Trophoblast cell (in vitro differentiated cells and primary cell): ENCODE results near the gene XRCC1.

Experiments
- DNase-seq, 2 donors: peaks; one replicate each; pipeline ENCODE4 v3.0.0-alpha.2; 2016
- H2AFZ ChIP-seq: 2 replicates; pipeline ENCODE4 v1.6.1; 2013; ENCODE audit warnings: low read length, moderate library complexity, mild to moderate bottlenecking; ENCODE audit not compliant: insufficient read depth, poor library complexity
- H2AK5ac ChIP-seq: 2 replicates; pipeline ENCODE4 v1.6.1; 2013; ENCODE audit warnings: mild to moderate bottlenecking, low read length
- H2BK120ac ChIP-seq: 2 replicates; pipeline ENCODE4 v1.6.1; 2013; ENCODE audit warnings: low read length, mild to moderate bottlenecking, moderate library complexity; ENCODE audit not compliant: insufficient read depth, poor library complexity
- H2BK12ac ChIP-seq: 2 replicates; pipeline ENCODE4 v1.6.1; 2013; ENCODE audit warnings: mild to moderate bottlenecking, low read length, moderate library complexity
- H2BK5ac ChIP-seq: 2 replicates; pipeline ENCODE4 v1.6.1; 2013; ENCODE audit warnings: low read length, low read depth, moderate library complexity, mild to moderate bottlenecking; ENCODE audit not compliant: poor library complexity
- H3K14ac ChIP-seq: 2 replicates; pipeline ENCODE4 v1.6.1; 2013; ENCODE audit warnings: mild to moderate bottlenecking, low read length
- H3K18ac ChIP-seq: 2 replicates; pipeline ENCODE4 v1.6.1; 2013; ENCODE audit warnings: mild to moderate bottlenecking, low read length
- H3K23ac ChIP-seq: 2 replicates; pipeline ENCODE4 v1.6.1; 2013; ENCODE audit warnings: low read length
- H3K27ac ChIP-seq: 2 replicates; pipeline ENCODE4 v1.5.1; 2013; ENCODE audit warnings: low read depth, mild to moderate bottlenecking, inconsistent platforms, low read length, moderate library complexity
- H3K27me3 ChIP-seq: 2 replicates; pipeline ENCODE4 v1.6.1; 2013; ENCODE audit warnings: inconsistent platforms, mild to moderate bottlenecking, low read length, moderate library complexity; ENCODE audit not compliant: insufficient read depth
- H3K36me3 ChIP-seq, 2 experiments: 1 replicate in 1 of 2; 2 replicates in 1 of 2; pipeline ENCODE4 v1.6.1; 2013; ENCODE audit warnings: low read length in 2 of 2, mild to moderate bottlenecking in 2 of 2, moderate library complexity in 1 of 2; ENCODE audit not compliant: insufficient read depth in 2 of 2, control insufficient read depth in 1 of 2
- H3K4ac ChIP-seq: 2 replicates; pipeline ENCODE4 v1.6.1; 2013; ENCODE audit warnings: low read depth, mild to moderate bottlenecking, low read length, moderate library complexity
- H3K4me1 ChIP-seq, 2 experiments: 1 replicate in 1 of 2; 2 replicates in 1 of 2; pipeline ENCODE4 v1.6.1; 2013; ENCODE audit warnings: low read length in 2 of 2, mild to moderate bottlenecking in 2 of 2, moderate library complexity in 1 of 2; ENCODE audit not compliant: insufficient read depth in 2 of 2, control insufficient read depth in 1 of 2
- H3K4me2 ChIP-seq: 2 replicates; pipeline ENCODE4 v1.6.1; 2013; ENCODE audit warnings: inconsistent platforms, mild to moderate bottlenecking, low read length, moderate library complexity
- H3K4me3 ChIP-seq: 2 replicates; pipeline ENCODE4 v1.5.1; 2013; ENCODE audit warnings: mild to moderate bottlenecking, low read depth, low read length, inconsistent platforms
- H3K79me1 ChIP-seq: one replicate; pipeline ENCODE4 v1.6.1; 2013; ENCODE audit warnings: low read length
- H3K79me2 ChIP-seq: 2 replicates; pipeline ENCODE4 v1.6.1; 2013; ENCODE audit warnings: low read length, mild to moderate bottlenecking; ENCODE audit not compliant: control insufficient read depth, insufficient read depth, poor library complexity
- H3K9ac ChIP-seq: 2 replicates; pipeline ENCODE4 v1.6.1; 2013; ENCODE audit warnings: mild to moderate bottlenecking, low read length
- H3K9me3 ChIP-seq: 2 replicates; pipeline ENCODE4 v1.6.1; 2013; ENCODE audit warnings: low read depth, mild to moderate bottlenecking, control low read depth, inconsistent platforms, low read length; ENCODE audit not compliant: insufficient read depth
- H4K12ac ChIP-seq: 2 replicates; pipeline ENCODE4 v1.6.1; 2013; ENCODE audit warnings: low read depth, mild to moderate bottlenecking, low read length, moderate library complexity
- H4K8ac ChIP-seq: 2 replicates; pipeline ENCODE4 v1.6.1; 2013; ENCODE audit warnings: low read depth, mild to moderate bottlenecking, low read length, moderate library complexity
- H4K91ac ChIP-seq: one replicate; pipeline ENCODE4 v1.6.1; 2013; ENCODE audit warnings: low read depth, mild to moderate bottlenecking, low read length, moderate library complexity
- WGBS: extraction: QIAGEN DNeasy Blood & Tissue Kit; methylation state at CpG from one replicate; pipeline ENCODE4 v1.1.7; 2013; ENCODE audit warnings: missing lambda C conversion rate; ENCODE audit not compliant: insufficient read length, insufficient coverage; ENCODE audit errors: extremely low coverage; 5-methylcytosine and 5-hydroxymethylcytosine counted together

Gene XRCC1

GRCh38 chr19:43498233-43498842 lies 77.0 kb downstream of the XRCC1 start:
- no peak for DNase-seq
- H3K4ac ChIP-seq = no peak overlapping the region
- no peak overlapping the region for H2AFZ ChIP-seq
- no peak overlapping the region for H2AK5ac ChIP-seq
- H4K8ac ChIP-seq = no peak overlapping the region
- peaks cover 2% of the 10 kb centered on the region for H3K79me2 ChIP-seq
- no peak overlapping the region for H3K18ac ChIP-seq
- peaks cover 9 to 10% of the 10 kb centered on the region in 2 experiments for H3K4me1 ChIP-seq
- peaks cover 26 to 29% of the 10 kb centered on the region in 2 experiments for H3K36me3 ChIP-seq
- H3K27ac ChIP-seq = no peak overlapping the region
- H2BK120ac ChIP-seq = no peak overlapping the region
- peaks cover 3% of the 10 kb centered on the region for H3K9me3 ChIP-seq
- no peak overlapping the region for H3K9ac ChIP-seq
- no peak overlapping the region for H4K12ac ChIP-seq
- no peaks in the 10 kb centered on the region for H3K27me3 ChIP-seq
- H2BK5ac ChIP-seq = no peak overlapping the region
- no peak overlapping the region for H3K23ac ChIP-seq
- H3K79me1 ChIP-seq = peaks cover 2% of the 10 kb centered on the region
- WGBS = no CpG with 5 or more reads among the region's 5 CpGs
- no peak overlapping the region for H2BK12ac ChIP-seq
- no peak overlapping the region for H4K91ac ChIP-seq
- H3K4me3 ChIP-seq = no peak overlapping the region
- no peak overlapping the region for H3K14ac ChIP-seq
- H3K4me2 ChIP-seq = no peak overlapping the region

GRCh38 chr19:43496960-43497359 lies 78.4 kb downstream of the XRCC1 start:
- Histone ChIP-seq H4K8ac (no peak overlapping the region), H3K27ac (no peak overlapping the region), H2AFZ (no peak overlapping the region), H3K4me3 (no peak overlapping the region), H3K4ac (no peak overlapping the region), H2BK12ac (no peak overlapping the region), H3K18ac (no peak overlapping the region), H2BK5ac (no peak overlapping the region), H3K79me2 (peaks cover 2% of the 10 kb centered on the region), H3K79me1 (no peaks in the 10 kb centered on the region), H4K91ac (no peak overlapping the region), H2AK5ac (no peak overlapping the region), H3K9ac (no peak overlapping the region), H3K14ac (no peak overlapping the region), H3K4me2 (no peak overlapping the region), H3K27me3 (no peaks in the 10 kb centered on the region), H3K23ac (no peak overlapping the region), H2BK120ac (no peak overlapping the region), H4K12ac (no peak overlapping the region), H3K4me1 (peaks cover 7 to 8% of the 10 kb centered on the region in 2 experiments), H3K9me3 (peaks cover 3% of the 10 kb centered on the region), H3K36me3 (peaks cover 26 to 28% of the 10 kb centered on the region in 2 experiments)
- no peak for DNase-seq
- no CpG with 5 or more reads among the region's 7 CpGs for WGBS

GRCh38 chr19:43495082-43495481 lies 80.2 kb downstream of the XRCC1 start:
- no peak overlapping the region for H3K9ac ChIP-seq
- no peak overlapping the region for H3K4me2 ChIP-seq
- no peak overlapping the region for H2AK5ac ChIP-seq
- H3K4me1 ChIP-seq = peaks cover 4 to 5% of the 10 kb centered on the region in 2 experiments
- H3K79me2 ChIP-seq = no peaks in the 10 kb centered on the region
- no peak overlapping the region for H4K91ac ChIP-seq
- H3K23ac ChIP-seq = no peak overlapping the region
- no peak overlapping the region for H3K4ac ChIP-seq
- no peak overlapping the region for H2BK12ac ChIP-seq
- no peak overlapping the region for H3K14ac ChIP-seq
- no peak overlapping the region for H2BK120ac ChIP-seq
- H3K36me3 ChIP-seq = peaks cover 26 to 28% of the 10 kb centered on the region in 2 experiments
- no peak overlapping the region for H3K27ac ChIP-seq
- no CpG with 5 or more reads among the region's 8 CpGs for WGBS
- H3K27me3 ChIP-seq = no peaks in the 10 kb centered on the region
- H4K8ac ChIP-seq = no peak overlapping the region
- no peak overlapping the region for H2BK5ac ChIP-seq
- H4K12ac ChIP-seq = no peak overlapping the region
- no peak overlapping the region for H3K18ac ChIP-seq
- peaks cover 3% of the 10 kb centered on the region for H3K9me3 ChIP-seq
- no peaks in the 10 kb centered on the region for H3K79me1 ChIP-seq
- DNase-seq = peak; percentile 59 to 66
- no peak overlapping the region for H2AFZ ChIP-seq
- no peak overlapping the region for H3K4me3 ChIP-seq
